ENCODE data around the gene ZFAND3.

Gene ZFAND3

DNA sequence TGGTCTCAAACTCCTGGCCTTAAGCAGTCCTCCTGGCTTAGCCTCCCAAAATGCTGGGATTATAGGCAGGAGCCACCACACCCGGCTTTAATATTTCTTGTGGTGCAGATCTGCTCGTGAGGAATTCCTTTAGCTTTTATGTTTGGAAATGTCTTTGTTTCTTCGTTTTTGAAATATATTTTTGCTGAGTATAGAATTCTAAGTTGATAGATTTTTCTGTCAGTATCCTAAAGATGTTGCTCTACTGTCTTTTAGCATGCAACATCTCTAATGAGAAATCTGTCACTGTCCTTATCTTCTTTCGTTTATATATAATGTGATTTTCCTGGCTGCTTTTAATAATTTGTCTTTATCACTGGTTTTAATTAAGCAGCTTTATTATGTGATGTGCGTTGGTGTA, 75.1 kb downstream of the ZFAND3 start:
- DNase-seq (ENCODE audit: low spot score): no peak

DNA sequence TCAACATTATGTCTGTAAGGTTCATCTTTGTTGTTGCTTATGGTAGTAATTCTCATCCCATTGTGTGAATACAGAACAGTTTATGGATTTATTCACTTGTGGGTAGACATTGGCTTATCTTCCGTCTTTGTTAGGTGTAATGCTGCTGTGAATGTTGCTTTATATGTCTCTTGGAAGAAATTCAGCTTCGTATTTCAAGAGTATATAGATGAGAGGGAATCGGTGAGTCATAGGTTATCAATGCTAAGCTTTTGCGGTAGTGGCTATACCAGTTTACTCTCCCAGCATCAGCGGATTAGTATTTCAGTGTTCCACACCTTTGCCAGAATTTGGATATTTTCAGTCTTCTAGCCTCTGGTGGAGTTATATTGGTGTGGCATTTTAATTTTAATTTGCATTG, 77.8 kb downstream of the ZFAND3 start:
- DNase-seq (ENCODE audit: low spot score): no peak

DNA sequence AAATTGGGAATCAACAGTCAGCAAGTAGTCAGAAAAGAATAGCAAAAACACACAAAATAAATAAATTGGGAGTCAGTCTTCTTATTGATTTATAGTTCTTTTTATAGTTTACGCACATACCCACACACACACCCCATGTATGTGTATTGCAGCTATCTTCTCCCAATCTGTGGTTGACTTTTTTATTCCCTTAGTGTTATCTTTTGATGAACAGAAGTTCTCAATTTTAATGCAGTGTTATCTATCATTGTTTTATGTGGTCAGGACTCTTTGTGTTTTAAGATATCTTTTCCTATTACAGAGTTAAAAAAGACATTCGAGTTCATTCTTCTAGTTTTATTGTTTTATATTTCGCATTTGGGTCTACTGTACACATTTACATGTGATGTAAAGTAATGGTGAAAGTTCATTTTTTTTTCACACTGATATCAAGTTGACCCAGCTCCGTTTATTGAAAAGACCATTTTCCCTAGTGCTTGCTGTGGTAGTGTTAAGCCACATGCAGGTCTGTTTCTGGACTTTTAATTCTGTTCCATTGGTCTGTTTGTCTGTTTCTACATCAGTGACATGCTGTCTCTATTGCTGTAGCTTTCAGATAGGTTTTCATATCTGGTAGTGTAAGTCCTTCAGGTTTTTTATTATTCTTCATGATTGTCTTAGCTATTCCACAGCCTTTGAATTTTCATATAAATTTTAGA, 78.4 kb downstream of the ZFAND3 start:
- DNase-seq (ENCODE audit: low spot score): no peak

DNA sequence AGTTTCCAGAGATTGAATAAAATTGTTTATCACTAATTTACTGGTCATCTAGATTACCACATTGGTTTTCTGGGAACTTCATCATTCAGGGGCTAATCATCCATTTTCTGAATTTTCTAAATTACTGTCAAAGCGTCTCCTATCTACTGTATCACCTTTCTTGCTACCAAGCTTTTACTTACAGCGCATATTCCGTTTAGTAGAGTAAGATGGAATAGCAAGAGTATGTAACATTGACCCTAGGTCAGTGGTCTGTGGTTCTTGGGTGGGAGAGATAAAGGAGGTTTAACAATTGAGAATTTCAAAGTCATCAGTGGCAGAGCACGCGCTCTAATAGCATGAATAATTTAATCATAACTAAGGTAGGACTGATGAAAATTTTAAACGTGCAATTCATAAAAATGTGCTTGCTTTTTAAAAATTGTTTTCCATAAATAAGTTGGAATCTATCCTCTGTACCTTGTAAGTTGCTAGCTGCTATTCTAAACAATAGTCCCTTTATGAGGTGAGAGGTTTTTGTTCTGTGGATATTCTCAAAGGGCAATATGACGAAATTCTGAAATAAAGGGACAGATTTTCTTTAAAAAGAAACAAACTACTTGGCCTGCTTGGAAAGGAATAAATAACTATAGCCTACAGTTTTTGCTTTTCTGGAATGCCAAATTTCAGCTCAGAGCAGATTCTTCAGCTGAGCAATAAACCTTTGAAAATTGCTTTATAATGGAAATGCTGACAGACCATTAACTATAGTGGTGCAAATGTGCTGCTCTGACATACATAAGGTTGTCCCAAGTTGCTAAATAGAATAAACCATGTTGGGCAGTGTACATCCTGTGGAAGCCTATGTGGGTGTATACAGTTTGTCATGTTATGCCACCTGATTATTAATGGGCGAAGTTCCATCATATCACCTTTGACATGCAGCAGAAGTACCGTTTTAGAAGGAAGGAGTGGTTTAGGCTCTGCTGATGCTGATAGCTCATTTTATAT, 84.1 kb downstream of the ZFAND3 start:
- DNase-seq (ENCODE audit: low spot score): no peak

DNA sequence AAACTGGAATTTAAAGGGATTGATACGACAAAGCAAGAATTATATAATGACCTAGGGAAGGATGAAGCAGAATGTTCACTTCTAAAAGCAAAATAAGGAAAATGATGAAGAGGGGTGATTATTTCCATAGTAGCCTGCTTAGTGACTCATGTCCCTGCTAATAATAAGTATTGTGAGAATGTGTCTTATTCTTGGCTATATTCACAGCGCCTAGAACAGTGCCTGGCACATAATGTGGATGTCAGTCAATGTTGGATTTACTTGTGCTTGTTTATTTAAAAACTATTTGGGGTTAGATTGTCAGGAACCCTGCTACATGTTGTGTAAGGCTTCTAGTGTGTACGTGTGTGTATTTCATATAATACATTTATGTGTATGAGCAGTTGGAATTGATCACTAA, 85.1 kb downstream of the ZFAND3 start:
- DNase-seq (ENCODE audit: low spot score): no peak

DNA sequence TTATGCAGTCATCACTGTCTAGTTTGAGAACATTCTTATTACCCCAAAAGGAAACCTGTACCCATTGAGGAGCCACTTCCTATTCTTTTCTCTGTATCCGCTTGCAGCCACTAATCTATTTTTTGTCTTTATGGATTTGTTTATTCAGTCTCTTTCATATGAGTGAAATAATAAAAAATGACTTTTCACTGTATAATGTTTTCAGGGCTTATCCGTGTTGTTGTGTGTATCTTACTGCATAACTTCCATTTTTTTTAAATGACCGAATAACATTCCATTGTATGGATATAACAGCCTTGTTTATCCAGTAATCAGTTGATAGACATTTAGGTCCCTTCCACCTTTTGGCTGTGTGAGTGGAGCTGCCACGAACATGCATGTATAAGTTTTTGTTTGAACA, 86.6 kb downstream of the ZFAND3 start:
- DNase-seq (ENCODE audit: low spot score): no peak

DNA sequence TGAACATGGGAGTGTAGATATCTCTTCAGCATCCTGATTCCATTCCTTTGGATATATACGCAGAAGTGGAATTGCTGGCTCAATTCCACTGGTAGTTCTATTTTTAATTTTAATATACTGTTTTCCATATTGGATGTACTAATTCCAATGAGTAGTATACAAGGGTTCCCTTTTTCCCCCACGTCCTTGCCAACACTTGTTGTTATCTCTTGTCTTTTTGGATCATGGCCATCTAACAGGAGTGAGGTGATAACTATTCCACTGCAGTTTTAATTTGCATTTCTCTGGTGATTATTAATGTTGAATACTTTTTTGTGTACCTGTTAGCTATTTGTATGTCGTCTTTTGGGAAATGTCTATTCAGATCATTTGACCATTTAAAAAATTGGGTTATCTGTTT, 91.5 kb downstream of the ZFAND3 start:
- DNase-seq (ENCODE audit: low spot score): no peak

DNA sequence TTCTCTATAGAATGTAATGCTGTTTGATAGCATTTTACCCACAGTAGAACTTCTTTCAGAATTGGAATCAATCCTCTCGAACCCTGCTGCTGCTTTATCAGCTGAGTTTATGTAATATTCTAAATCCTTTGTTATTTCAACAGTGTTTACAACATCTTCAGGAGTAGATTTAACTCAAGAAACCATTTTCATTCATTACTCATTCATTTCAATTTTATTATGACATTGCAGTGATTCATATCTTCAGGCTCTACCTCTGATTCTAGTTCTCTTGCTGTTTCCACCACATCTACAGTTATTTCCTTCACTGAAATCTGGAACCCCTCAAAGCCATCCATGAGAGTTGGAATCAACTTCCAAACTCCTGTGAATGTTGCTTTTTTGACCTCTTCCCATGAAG, 93.7 kb downstream of the ZFAND3 start:
- no peak for DNase-seq (ENCODE audit: low spot score)

DNA sequence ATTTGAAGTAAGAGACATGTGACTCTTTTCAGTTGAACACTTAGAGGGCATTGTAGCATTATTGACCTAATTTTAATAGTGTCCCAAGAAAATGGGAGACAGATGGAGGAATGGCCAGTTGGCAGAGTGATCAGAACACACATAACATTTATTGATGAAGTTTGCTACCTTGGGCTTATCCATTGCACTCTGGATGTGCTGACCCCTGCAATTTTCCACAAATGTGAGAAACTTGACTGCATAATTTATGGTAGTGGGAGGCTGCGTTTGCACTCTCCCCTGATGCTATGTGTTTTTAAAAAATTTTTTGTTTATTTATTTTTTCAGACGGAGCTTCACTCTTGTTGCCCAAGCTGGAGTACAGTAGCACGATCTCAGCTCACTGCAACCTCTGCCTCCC, 95.9 kb downstream of the ZFAND3 start:
- DNase-seq (ENCODE audit: low spot score): no peak

DNA sequence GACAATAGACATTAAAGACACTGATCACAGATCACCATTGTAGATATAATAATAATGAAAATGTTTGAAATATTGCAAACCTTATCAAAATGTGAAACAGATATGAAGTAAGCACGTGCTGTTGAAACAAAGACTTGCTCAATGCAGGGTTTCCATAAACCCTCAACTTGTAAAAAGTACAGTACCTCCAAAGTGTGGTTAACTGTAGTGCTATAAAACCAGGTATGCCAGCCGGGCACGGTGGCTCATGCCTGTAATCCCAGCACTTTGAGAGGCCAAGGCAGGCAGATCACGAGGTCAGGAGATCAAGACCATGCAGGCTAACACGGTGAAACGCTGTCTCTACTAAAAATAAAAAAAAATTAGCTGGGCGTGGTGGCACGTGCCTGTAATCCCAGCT, 96.6 kb downstream of the ZFAND3 start:
- DNase-seq (ENCODE audit: low spot score): no peak

DNA sequence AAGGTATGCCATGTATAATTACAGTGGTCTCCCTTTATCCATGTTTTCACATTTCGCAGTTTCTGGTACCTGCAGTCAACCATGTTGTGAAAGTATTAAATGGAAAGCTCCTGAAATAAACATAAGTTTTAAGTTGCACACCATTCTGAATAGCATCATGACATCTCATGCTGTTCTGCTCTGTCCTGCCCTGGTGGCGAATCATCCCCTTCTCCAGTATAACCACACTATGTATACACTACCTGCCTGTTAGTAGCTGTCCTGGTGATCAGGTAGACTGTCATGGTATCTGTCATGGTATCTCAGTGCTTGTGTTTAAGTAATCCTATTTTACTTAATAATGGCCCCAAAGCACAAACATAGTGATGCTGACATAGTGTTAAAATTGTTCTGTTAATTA, 97.1 kb downstream of the ZFAND3 start:
- no peak for DNase-seq (ENCODE audit: low spot score)

DNA sequence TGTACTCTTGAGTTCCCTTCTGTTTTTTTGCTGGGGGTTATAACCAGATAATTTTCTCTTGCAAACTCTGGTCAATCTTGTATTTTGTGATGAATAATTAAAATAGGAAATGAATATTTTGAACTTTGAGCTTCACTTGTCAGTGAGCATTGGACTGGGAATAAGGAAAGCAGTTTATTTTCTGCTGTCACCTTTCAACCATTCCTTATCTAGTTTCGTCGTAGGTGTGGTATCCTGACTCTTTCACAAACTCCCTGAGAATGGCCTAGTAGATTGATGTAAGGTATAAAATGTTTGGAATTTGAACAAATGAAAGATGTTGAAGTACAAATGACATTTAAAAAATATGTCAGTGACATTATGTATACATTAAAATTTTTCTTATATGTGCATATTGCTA, 98.0 kb downstream of the ZFAND3 start:
- no peak for DNase-seq (ENCODE audit: low spot score)

DNA sequence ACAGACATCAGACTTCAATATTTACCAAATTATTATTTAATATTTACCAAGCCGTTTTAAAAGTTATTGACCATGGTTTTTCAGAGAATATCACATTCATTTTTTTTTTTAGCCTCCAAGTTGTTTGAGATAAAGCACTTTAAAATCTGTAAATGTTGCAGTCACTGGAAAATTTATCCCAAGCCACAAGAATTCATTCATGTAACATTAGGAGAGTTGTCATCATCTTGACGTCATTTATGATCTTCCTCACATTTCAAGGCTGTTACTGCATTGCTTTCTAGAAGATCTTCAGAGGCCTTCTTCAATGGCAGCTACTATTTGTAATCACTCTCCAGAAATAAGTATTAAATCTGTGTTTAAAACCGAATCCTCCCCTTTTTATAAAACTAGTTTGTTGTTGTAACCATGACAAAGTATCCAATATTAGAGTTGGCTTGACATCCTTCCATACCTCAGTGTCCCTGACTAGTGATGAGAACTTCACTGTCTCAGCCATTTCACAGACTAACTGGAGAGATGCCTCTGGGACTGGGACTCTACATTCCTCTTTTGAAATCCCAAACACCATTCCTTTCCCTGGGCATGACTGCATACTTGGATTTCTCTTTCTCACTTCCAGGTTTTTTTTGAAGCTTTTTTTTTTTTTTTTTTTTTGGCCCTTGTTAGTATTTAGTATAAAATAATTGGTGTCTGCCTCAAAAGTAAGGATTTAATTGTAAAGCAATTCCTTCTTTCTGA, 100.1 kb downstream of the ZFAND3 start:
- no peak for DNase-seq (ENCODE audit: low spot score)

DNA sequence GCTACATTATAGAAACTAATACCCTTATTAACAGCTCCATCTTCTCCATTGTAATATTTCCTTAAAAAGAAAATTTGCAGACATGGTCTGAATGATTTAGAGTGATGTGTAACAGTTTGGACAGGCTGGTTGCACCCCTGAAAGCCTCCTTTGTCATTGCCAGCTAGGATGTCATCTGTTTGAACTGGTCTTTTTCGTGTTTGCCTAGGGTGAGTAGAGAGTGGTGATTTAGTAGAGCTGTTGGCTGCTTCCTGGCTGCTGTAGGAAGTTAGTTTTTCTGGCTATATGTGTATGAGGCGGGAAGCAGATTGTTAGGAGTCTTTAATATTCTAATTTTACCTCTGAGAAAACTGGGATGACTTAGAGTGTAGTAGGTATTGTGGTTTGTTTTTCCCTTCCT, 101.1 kb downstream of the ZFAND3 start:
- peak; percentile 16 for DNase-seq (ENCODE audit: low spot score)

DNA sequence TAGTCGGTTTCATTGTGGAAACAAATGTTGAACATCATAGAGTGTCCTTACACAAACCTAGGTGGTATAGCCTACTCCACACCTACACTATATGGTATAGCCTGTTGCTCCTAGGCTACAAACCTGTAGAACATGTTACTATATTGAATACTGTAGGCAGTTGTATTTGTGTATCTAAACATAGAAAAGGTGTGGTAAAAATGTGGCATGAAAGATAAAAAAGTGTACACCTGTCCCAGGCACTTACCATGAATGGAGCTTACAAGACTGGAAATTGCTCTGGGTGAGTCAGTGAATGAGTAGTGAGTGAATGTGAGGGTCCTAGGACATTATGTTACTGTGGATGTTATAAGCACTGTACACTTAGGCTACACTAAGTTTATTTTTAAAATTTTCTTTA, 103.0 kb downstream of the ZFAND3 start:
- no peak for DNase-seq (ENCODE audit: low spot score)

DNA sequence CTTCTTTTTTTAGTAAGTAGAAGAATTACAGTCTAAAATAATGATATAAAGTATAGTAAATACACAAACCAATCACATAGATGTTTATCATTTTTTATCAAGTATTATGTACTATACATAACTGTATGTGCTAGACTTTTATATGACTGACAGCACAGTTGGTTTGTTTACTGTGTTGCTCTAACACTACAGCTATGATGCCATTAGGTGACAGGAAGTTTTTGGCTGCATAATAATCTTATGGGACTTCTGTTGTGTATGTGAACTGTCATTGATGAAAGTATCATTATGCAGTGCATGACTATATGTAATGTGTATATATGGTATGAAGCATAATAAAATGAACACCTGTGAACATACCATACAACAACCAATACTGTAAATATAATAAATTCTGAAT, 104.0 kb downstream of the ZFAND3 start:
- no peak for DNase-seq (ENCODE audit: low spot score)

DNA sequence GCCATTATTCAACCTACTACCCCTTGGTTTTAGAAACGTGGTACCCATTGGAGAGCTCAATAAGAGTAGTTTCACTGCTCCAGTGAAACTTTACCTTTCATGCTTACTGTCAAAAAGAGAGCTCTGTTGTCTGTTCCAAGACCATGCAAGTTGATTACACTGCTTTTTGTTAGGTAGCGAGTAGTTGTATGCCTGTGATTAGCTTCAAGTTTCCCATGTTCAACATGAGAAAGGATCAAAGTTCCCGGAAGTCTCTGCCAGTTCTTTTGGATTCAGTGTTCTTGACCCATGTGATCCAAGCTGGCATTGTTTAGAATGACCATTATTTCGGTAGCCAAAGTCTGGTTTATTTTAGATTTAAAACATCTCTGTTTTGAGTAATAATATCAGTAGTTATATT, 107.1 kb downstream of the ZFAND3 start:
- DNase-seq (ENCODE audit: low spot score): no peak

DNA sequence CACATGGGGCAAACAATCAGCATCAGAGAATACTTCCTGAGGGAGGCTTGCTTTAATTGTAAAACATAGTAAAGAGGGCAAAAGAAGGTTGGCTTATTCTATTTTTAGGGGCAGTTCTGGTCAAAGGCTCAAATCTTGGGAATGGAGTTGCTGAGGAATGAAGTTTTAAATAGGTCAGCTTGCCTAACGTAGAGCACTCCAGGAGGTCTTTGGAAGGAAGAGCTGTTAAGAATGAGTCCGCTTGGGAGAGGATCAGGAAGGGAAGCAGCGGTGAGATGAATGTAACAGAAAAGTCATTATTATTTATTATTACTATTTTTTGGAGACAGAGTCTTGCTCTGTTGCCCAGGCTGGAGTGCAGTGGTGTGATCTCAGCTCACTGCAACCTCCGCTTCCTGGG, 108.7 kb downstream of the ZFAND3 start:
- DNase-seq (ENCODE audit: low spot score): no peak

DNA sequence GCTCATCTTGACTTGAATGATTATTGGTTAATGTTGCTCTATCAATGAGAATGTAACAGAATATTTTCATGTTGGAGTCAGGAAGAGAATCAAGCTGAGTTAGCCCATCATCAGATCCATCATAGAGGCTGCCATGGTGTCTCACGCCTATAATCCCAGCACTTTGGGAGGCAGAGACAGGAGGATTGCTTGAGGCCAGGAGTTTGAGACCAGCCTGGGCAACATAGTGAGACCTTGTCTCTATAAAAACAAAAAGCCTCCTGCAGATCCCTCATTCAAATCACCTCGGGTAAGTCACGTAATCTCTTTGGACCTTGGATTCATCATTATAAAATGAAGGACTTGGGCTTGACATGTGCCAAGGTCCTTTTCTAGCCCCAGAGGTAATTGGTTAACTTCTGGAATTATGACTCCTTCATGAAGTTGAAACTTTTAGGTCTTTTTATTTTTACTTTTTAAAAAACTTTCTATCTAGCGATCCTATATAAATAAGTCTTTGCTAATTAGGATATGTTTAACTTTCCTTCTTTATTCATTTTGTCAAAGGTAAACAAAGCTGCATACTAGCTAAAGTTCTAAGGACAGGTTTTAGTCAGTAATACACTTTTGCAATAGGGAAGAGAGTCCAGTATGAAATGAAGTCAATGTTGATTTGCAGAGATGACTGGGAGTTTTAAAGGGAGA, 110.9 kb downstream of the ZFAND3 start:
- DNase-seq (ENCODE audit: low spot score): no peak

DNA sequence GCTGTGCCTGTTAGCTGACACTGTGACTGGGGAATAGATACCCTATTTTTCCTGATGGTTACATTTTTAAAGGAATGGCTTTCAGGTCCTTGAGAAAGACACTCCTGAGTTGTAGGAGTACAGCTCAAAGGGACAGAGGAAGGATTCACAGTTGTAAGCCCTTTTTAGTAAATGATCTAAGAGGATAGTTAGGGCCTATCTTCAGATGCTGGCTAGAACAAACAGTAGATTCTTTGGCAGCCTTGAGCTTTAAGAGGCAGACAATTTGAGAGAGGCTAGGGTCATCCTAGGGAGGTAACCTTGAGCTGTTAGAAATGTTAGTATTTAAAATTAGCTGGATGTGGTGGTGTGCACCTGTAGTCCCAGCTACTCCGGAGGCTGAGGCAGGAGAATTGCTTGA, 111.5 kb downstream of the ZFAND3 start:
- no peak for DNase-seq (ENCODE audit: low spot score)

DNA sequence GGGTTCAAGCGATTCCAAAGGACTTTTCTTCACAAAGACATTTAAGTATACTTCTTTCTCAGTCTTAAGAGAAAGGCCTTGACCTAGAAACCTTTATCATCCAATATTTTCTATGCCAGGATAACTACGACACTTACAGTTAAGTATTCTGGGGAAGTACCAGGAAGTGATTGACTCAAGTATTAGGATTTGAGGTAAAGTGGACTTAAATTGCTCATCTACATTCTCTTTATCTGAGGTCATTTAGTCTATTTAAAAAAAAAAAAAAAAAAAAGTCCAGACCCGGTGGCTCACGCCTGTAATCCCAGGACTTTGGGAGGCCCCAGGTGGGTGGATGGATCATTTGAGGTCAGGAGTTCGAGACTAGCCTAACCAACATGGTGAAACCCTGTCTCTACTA, 114.7 kb downstream of the ZFAND3 start:
- DNase-seq (ENCODE audit: low spot score): no peak

DNA sequence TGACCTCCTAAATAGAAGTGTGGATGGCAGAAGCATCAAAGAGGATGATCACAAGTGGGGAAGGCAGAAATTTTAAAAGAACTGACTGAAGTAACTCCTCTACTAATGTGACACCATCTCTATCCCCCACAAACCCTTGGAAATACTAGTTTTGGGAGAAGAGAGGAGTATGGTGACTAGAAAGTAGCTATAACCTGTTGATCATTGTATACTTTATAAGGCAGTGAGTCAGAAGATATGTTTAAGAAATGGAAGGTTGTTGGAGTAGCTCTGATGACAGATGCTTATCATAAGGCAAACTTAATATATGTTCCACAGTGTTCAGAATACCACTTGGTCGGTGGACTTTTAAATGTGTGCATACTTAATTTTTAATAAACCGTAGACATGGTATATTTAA, 116.6 kb downstream of the ZFAND3 start:
- no peak for DNase-seq (ENCODE audit: low spot score)
